ENCODE data around the gene RYR3.

DNA sequence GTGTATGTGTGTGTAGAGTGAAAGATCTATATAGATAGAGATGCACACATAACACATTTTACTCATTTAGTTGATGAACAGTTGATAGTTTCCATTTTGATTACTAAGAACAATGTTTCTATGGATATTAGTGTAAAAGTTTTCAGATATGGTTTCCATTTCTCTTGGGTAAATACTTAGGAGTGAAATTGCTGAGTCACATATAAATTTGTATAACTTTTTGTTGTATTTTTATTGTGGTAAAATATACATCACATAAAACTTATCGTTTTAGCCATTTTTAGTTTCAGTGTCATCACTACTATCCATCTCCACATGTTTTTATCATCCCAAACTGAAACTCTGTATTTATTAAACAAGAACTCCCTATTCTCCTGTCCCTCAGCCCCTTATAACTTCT, 258.3 kb downstream of the RYR3 start:
- TF ChIP-seq, protein P1, sequence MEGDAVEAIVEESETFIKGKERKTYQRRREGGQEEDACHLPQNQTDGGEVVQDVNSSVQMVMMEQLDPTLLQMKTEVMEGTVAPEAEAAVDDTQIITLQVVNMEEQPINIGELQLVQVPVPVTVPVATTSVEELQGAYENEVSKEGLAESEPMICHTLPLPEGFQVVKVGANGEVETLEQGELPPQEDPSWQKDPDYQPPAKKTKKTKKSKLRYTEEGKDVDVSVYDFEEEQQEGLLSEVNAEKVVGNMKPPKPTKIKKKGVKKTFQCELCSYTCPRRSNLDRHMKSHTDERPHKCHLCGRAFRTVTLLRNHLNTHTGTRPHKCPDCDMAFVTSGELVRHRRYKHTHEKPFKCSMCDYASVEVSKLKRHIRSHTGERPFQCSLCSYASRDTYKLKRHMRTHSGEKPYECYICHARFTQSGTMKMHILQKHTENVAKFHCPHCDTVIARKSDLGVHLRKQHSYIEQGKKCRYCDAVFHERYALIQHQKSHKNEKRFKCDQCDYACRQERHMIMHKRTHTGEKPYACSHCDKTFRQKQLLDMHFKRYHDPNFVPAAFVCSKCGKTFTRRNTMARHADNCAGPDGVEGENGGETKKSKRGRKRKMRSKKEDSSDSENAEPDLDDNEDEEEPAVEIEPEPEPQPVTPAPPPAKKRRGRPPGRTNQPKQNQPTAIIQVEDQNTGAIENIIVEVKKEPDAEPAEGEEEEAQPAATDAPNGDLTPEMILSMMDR (IDR thresholded peaks at IDR 0.05), result no peak
- no peak for TF ChIP-seq ZFX (IDR thresholded peaks at IDR 0.05; ENCODE audit: borderline replicate concordance)
